ENCODE data around the gene SEPTIN10.

Gene SEPTIN10

GRCh38 chr2:109521233-109522062 is 92.3 kb downstream of the SEPTIN10 start (continued):
- TF ChIP-seq PATZ1 (CRISPR knock-in tag; IDR thresholded peaks at IDR 0.05; ENCODE audit: borderline replicate concordance) (no peak), ISL1 (CRISPR knock-in tag; IDR thresholded peaks at IDR 0.05) (no peak)

GRCh38 chr2:109519513-109519912 is 94.3 kb downstream of the SEPTIN10 start:
- no peak for ATAC-seq
- no peak for TF ChIP-seq PATZ1 (CRISPR knock-in tag; IDR thresholded peaks at IDR 0.05; ENCODE audit: borderline replicate concordance)
- TF ChIP-seq ARNTL (CRISPR knock-in tag; IDR thresholded peaks at IDR 0.05; ENCODE audit: borderline replicate concordance, low read depth): no peak
- TF ChIP-seq ISL1 (CRISPR knock-in tag; IDR thresholded peaks at IDR 0.05): no peak
- TF ChIP-seq PPARA (CRISPR knock-in tag; IDR thresholded peaks at IDR 0.05; ENCODE audit: borderline replicate concordance): no peak

GRCh38 chr2:109517118-109517889 is 96.5 kb downstream of the SEPTIN10 start:
- no peak for ATAC-seq
- TF ChIP-seq CSRNP3 (CRISPR knock-in tag; IDR thresholded peaks at IDR 0.05): no peak
- no peak for TF ChIP-seq GLIS3 (CRISPR knock-in tag; IDR thresholded peaks at IDR 0.05)

- peak; percentile 70 for ATAC-seq
- TF ChIP-seq OSR1 (CRISPR knock-in tag; IDR thresholded peaks at IDR 0.05): no peak
- TF ChIP-seq TSHZ2 (CRISPR knock-in tag; IDR thresholded peaks at IDR 0.05): no peak
- TF ChIP-seq BACH2 (CRISPR knock-in tag; IDR thresholded peaks at IDR 0.05; ENCODE audit: borderline replicate concordance): no peak
- no peak for TF ChIP-seq CSRNP3 (CRISPR knock-in tag; IDR thresholded peaks at IDR 0.05)
- TF ChIP-seq TCF4 (CRISPR knock-in tag; IDR thresholded peaks at IDR 0.05; ENCODE audit: borderline replicate concordance): no peak
- no peak for TF ChIP-seq TOX (CRISPR knock-in tag; IDR thresholded peaks at IDR 0.05; ENCODE audit: borderline replicate concordance)
- TF ChIP-seq ZC3H10 (CRISPR knock-in tag; IDR thresholded peaks at IDR 0.05): no peak
- no peak for TF ChIP-seq SNAI2 (CRISPR knock-in tag; IDR thresholded peaks at IDR 0.05)
- TF ChIP-seq PATZ1 (CRISPR knock-in tag; IDR thresholded peaks at IDR 0.05; ENCODE audit: borderline replicate concordance): no peak
- no peak for TF ChIP-seq ZNF565 (CRISPR knock-in tag; conservative IDR thresholded peaks at IDR 0.05; ENCODE audit: low read depth)
- TF ChIP-seq ARNTL (CRISPR knock-in tag; IDR thresholded peaks at IDR 0.05; ENCODE audit: borderline replicate concordance, low read depth): no peak
- no peak for TF ChIP-seq ZFP30 (CRISPR knock-in tag; IDR thresholded peaks at IDR 0.05)
- no peak for TF ChIP-seq PPARA (CRISPR knock-in tag; IDR thresholded peaks at IDR 0.05; ENCODE audit: borderline replicate concordance)
Measured at GRCh38 chr2:109516445-109517117, 97.2 kb downstream of the SEPTIN10 start.
